GM06990 (cell line): Measurements from ENCODE around the gene MPND.

Source experiments
- DNase-seq: peaks from one replicate; pipeline ENCODE4 v3.0.0-alpha.2; 2011; ENCODE audit not compliant: insufficient read length; ENCODE audit errors: extremely low read depth
- H3K27me3 ChIP-seq: replicated peaks from 2 replicates; pipeline ENCODE4 v1.6.0; 2011; ENCODE audit warnings: low read length; ENCODE audit not compliant: control insufficient read depth, insufficient read depth
- H3K36me3 ChIP-seq: 2 replicates; pipeline ENCODE4 v1.5.1; 2011; ENCODE audit warnings: low read length; ENCODE audit not compliant: control insufficient read depth, insufficient read depth
- H3K4me3 ChIP-seq: replicated peaks from 2 replicates; pipeline ENCODE4 v1.5.1; 2011; ENCODE audit warnings: low read depth, mild to moderate bottlenecking, control low read depth, low read length
- CTCF ChIP-seq: IDR thresholded peaks from 2 replicates; pipeline ENCODE4 v1.5.1; 2011; ENCODE audit warnings: low read length, control low read depth, mild to moderate bottlenecking, inconsistent platforms; ENCODE audit not compliant: insufficient read depth, poor library complexity, severe bottlenecking

Gene MPND

GRCh38 chr19:4371247-4372164, 28.1 kb downstream of the MPND start:
- no peak overlapping the region for H3K4me3 ChIP-seq
- DNase-seq: no peak
- TF ChIP-seq CTCF: no peak
- H3K36me3 ChIP-seq: peaks cover 6% of the 10 kb centered on the region
- H3K27me3 ChIP-seq: no peaks in the 10 kb centered on the region

- Histone ChIP-seq H3K36me3 (peaks cover 6% of the 10 kb centered on the region), H3K4me3 (no peak overlapping the region), H3K27me3 (no peaks in the 10 kb centered on the region)
- no peak for DNase-seq
- TF ChIP-seq CTCF: no peak
These were observed 29.0 kb downstream of the MPND start for GRCh38 chr19:4372165-4373012.

GRCh38 chr19:4373013-4373367, 29.6 kb downstream of the MPND start:
- TF ChIP-seq CTCF: no peak
- H3K27me3 ChIP-seq: no peaks in the 10 kb centered on the region
- no peak for DNase-seq
- H3K4me3 ChIP-seq: no peak overlapping the region
- H3K36me3 ChIP-seq: peaks cover 5% of the 10 kb centered on the region

- no peak for DNase-seq
- no peak for TF ChIP-seq CTCF
- Histone ChIP-seq H3K36me3 (peaks cover 6% of the 10 kb centered on the region), H3K27me3 (no peaks in the 10 kb centered on the region), H3K4me3 (no peak overlapping the region)
These were observed 30.5 kb downstream of the MPND start for GRCh38 chr19:4373601-4374497.

- DNase-seq: no peak
- no peak for TF ChIP-seq CTCF
- H3K4me3 ChIP-seq: no peak overlapping the region
- H3K36me3 ChIP-seq: peaks cover 6% of the 10 kb centered on the region
- no peaks in the 10 kb centered on the region for H3K27me3 ChIP-seq
These were observed 31.3 kb downstream of the MPND start for GRCh38 chr19:4374498-4375163.
